Mesothelial cell of epicardium (in vitro differentiated cells): ENCODE measurements around the gene OPN1LW. TPM values are rescaled to one million over a fixed set of nuclear protein-coding genes. Genes with fewer than 3 reads are reported as not detected.

ENCODE experiments used
- DNase-seq, 2 experiments: peaks; one replicate each; pipeline ENCODE4 v3.0.0; 2021; ENCODE audit warnings: low spot score in 2 of 2; ENCODE audit not compliant: unreplicated experiment in 2 of 2
- H3K27ac Mint-ChIP-seq: 2 replicates; pipeline ENCODE4 v1.8.0; 2021; ENCODE audit warnings: mixed read lengths
- H3K27me3 Mint-ChIP-seq: 2 replicates; pipeline ENCODE4 v1.8.0; 2021; ENCODE audit warnings: low read depth, mixed read lengths
- H3K36me3 Mint-ChIP-seq: 2 replicates; pipeline ENCODE4 v1.8.0; 2021; ENCODE audit warnings: mixed read lengths
- H3K4me1 Mint-ChIP-seq: 2 replicates; pipeline ENCODE4 v1.8.0; 2021; ENCODE audit warnings: mixed read lengths
- H3K4me3 Mint-ChIP-seq: 2 replicates; pipeline ENCODE4 v1.8.0; 2021; ENCODE audit warnings: mild to moderate bottlenecking, moderate library complexity, mixed read lengths
- H3K9me3 Mint-ChIP-seq: 2 replicates; pipeline ENCODE4 v1.8.0; 2021; ENCODE audit warnings: mixed read lengths
- CTCF ChIP-seq: fragments of 200-600 bp; sonication (generic); IDR thresholded peaks from one replicate; pipeline ENCODE4 v1.5.0; 2021; ENCODE audit warnings: antibody characterized with exemption; ENCODE audit not compliant: unreplicated experiment
- total RNA-seq: library from RNA; stranded (reverse); gene quantifications from 3 replicates; pipeline ENCODE4 v1.2.1, GENCODE V29; 2021

The OPN1LW gene
- total RNA-seq, 1 donor from 2014 or later: not detected

- no peak for DNase-seq
- Mint-ChIP-seq H3K27me3 (peaks cover 3% of the 10 kb centered on the region), H3K9me3 (peaks cover 6% of the 10 kb centered on the region), H3K27ac (peak overlapping the region; percentile 80), H3K4me3 (peak overlapping the region; percentile 62), H3K4me1 (peaks cover 34% of the 10 kb centered on the region), H3K36me3 (no peaks in the 10 kb centered on the region)
- no peak for TF ChIP-seq CTCF
Observed at GRCh38 chrX:154098551-154098950, 45.5 kb upstream of the OPN1LW start.

GRCh38 chrX:154113729-154114128 lies 30.3 kb upstream of the OPN1LW start:
- H3K4me1 Mint-ChIP-seq: no peaks in the 10 kb centered on the region
- H3K4me3 Mint-ChIP-seq: no peak overlapping the region
- no peaks in the 10 kb centered on the region for H3K27me3 Mint-ChIP-seq
- no peak for DNase-seq
- no peak for TF ChIP-seq CTCF
- no peaks in the 10 kb centered on the region for H3K36me3 Mint-ChIP-seq
- no peak overlapping the region for H3K27ac Mint-ChIP-seq
- peaks cover 29% of the 10 kb centered on the region for H3K9me3 Mint-ChIP-seq

- Mint-ChIP-seq H3K4me1 (no peaks in the 10 kb centered on the region), H3K27ac (no peak overlapping the region), H3K4me3 (no peak overlapping the region), H3K9me3 (peaks cover 26% of the 10 kb centered on the region), H3K36me3 (no peaks in the 10 kb centered on the region), H3K27me3 (no peaks in the 10 kb centered on the region)
- DNase-seq: no peak
- TF ChIP-seq CTCF: no peak
Observed at GRCh38 chrX:154114652-154115051, 29.4 kb upstream of the OPN1LW start.

GRCh38 chrX:154115071-154115470 lies 29.0 kb upstream of the OPN1LW start:
- Mint-ChIP-seq H3K4me1 (no peaks in the 10 kb centered on the region), H3K9me3 (peaks cover 26% of the 10 kb centered on the region), H3K27me3 (no peaks in the 10 kb centered on the region), H3K27ac (no peak overlapping the region), H3K36me3 (no peaks in the 10 kb centered on the region), H3K4me3 (no peak overlapping the region)
- DNase-seq: no peak
- TF ChIP-seq CTCF: no peak

GRCh38 chrX:154115750-154116149 lies 28.3 kb upstream of the OPN1LW start:
- H3K9me3 Mint-ChIP-seq: peaks cover 31% of the 10 kb centered on the region
- H3K27ac Mint-ChIP-seq: no peak overlapping the region
- no peaks in the 10 kb centered on the region for H3K27me3 Mint-ChIP-seq

More at GRCh38 chrX:154115750-154116149, 28.3 kb upstream of the OPN1LW start:
- no peaks in the 10 kb centered on the region for H3K36me3 Mint-ChIP-seq
- H3K4me3 Mint-ChIP-seq: no peak overlapping the region
- no peak for TF ChIP-seq CTCF
- H3K4me1 Mint-ChIP-seq: no peaks in the 10 kb centered on the region
- no peak for DNase-seq
